ENCODE data around the gene SFT2D1.

- TF ChIP-seq POLR2AphosphoS5 (IDR thresholded peaks at IDR 0.05; ENCODE audit: borderline replicate concordance, low read depth, low read length) (no peak), EZH2 (IDR thresholded peaks at IDR 0.05) (no peak), FOXP2 (optimal IDR thresholded peaks at IDR 0.05; ENCODE audit: control extremely low read depth, extremely low read length, insufficient read depth) (no peak)
These were observed 38.2 kb downstream of the SFT2D1 start for GRCh38 chr6:166304106-166304505.
